Fibroblast of lung (primary cell): Measurements from ENCODE around the gene ARHGAP10.

Source experiments
- CTCF ChIP-seq, 2 donors: IDR thresholded peaks in 1 of 2; conservative IDR thresholded peaks in 1 of 2; 1 replicate in 1 of 2; 2 replicates in 1 of 2; pipeline ENCODE4 v1.5.1; 2011 to 2012; ENCODE audit warnings: low read length in 2 of 2, control low read depth in 1 of 2, inconsistent platforms in 1 of 2, low read depth in 1 of 2, mild to moderate bottlenecking in 1 of 2
- EZH2 ChIP-seq: IDR thresholded peaks from 2 replicates; pipeline ENCODE4 v1.5.1; 2012; ENCODE audit warnings: low read length, control low read depth, mild to moderate bottlenecking; ENCODE audit errors: missing control alignments

GRCh38 chr4:147834480-147834879, 102.6 kb downstream of the ARHGAP10 start:
- no peak for TF ChIP-seq CTCF (conservative IDR thresholded peaks at IDR 0.05 in 1 of 2, IDR thresholded peaks at IDR 0.05 in 1 of 2; ENCODE audit: low read depth in 1 of 2, low read length in 2 of 2)
- TF ChIP-seq EZH2: no peak
